ENCODE measurements around the gene SPDYE1.

GRCh38 chr7:43952028-43952427 is 45.7 kb upstream of the SPDYE1 start:
- TF ChIP-seq ZBTB7A (tag by site-specific recombination; IDR thresholded peaks at IDR 0.05; ENCODE audit: low read depth) (no peak), ZNF549 (tag by site-specific recombination; IDR thresholded peaks at IDR 0.05) (no peak)
